Ovary (tissue), 3 donors: ENCODE results near the gene KIAA0586.

ENCODE experiments used
- POLR2A ChIP-seq: fragments of 450-650 bp; IDR thresholded peaks from one replicate; pipeline ENCODE4 v1.6.1; 2017; ENCODE audit warnings: antibody characterized with exemption, mild to moderate bottlenecking, moderate library complexity
- TF ChIP-seq, protein P1 (sequence below), 3 donors: fragments of 450-650 bp in 2 of 3; fragments of 200-600 bp in 1 of 3; IDR thresholded peaks; one replicate each; pipeline versions ENCODE4 v1.5.1 to v1.8.0; 2016 to 2022; ENCODE audit warnings: antibody characterized with exemption in 3 of 3, mild to moderate bottlenecking in 1 of 3
- donor health status: DM: no; HTN: no; CAD: no.

DNA sequence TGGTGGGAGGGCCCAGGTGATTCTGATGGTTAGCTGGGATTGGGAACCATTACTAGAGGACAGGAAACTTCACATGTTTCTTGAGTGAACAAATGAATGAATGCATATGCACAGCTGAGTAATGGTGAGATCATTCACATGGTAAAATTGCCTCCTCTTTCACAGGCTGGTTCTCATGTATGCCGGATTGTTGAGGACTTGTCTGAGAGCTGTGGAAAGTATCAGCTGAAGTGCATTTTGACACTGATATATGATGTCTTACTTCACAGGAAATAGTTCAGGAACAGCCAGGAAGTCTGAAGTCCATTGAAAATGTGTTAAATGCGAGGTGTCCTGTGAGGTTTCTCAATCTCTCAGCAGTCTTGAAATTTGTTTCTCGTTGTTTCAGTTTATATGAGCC, 132.7 kb downstream of the KIAA0586 start:
- no peak for TF ChIP-seq POLR2A
- TF ChIP-seq, protein P1, sequence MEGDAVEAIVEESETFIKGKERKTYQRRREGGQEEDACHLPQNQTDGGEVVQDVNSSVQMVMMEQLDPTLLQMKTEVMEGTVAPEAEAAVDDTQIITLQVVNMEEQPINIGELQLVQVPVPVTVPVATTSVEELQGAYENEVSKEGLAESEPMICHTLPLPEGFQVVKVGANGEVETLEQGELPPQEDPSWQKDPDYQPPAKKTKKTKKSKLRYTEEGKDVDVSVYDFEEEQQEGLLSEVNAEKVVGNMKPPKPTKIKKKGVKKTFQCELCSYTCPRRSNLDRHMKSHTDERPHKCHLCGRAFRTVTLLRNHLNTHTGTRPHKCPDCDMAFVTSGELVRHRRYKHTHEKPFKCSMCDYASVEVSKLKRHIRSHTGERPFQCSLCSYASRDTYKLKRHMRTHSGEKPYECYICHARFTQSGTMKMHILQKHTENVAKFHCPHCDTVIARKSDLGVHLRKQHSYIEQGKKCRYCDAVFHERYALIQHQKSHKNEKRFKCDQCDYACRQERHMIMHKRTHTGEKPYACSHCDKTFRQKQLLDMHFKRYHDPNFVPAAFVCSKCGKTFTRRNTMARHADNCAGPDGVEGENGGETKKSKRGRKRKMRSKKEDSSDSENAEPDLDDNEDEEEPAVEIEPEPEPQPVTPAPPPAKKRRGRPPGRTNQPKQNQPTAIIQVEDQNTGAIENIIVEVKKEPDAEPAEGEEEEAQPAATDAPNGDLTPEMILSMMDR (IDR thresholded peaks at IDR 0.05): no peak
